Activated CD4-positive, alpha-beta T cell treated with anti-CD3 and anti-CD28 coated beads, Interleukin-2, Interleukin-6, amounts not matched to agents 100 ng/mL and 50 ng/mL, durations not matched to agents 16 hours and 8 hours (primary cell): Measurements from ENCODE around the gene ADK.
"Not testable (repeated sequence)": the region's sequence is repeated elsewhere in the genome, so short reads cannot be mapped to it uniquely, and the experiment has no call there.

Source experiments
- DNase-seq: peaks from one replicate; pipeline ENCODE4 v3.0.0-alpha.2; 2020

The ADK gene

DNA sequence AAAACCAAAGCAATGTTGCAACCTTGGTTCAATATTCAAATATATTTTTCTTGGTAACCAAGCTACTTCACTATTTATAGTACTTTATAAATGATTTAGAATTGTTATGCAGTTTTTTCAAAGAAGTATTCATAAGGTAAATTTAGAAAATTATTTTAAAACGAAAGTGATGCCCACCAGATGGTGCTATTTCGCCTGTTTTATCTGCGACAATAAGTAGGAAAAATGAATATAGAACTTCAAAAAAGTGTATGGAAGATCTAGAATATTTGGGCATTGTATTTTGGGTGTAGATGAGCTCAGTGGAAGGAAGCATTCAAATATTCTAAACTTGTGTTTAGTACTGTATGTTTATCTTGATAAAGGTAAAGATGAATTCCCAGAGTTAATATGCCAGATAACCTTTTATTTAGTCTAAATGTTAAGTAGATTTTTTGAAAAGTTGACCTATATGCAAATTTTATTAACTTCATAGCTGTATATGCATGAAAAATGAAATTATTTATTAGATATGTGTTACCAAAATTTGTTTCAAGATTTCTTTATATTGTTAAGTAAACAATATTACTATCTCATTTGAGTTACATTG lies 93.2 kb downstream of the ADK start:
- DNase-seq = no peak

DNA sequence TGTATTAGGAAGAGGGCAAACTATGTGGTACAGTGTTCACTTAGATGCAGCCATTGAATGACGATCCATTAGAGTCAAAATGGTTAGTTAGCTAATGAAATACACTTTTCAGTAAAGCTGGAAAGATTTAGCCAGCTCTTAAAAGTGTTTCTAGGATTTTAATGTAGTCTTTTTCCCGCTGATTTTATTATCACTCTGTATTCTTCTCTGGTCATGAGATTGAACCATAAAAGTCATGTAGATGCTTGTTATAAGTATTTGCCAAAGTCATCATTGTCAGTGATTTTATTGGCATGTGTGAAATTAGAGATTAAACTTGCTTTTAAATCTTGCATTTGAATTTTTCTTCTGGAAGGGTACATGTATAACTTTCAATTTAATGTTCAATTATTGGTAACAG lies 93.8 kb downstream of the ADK start:
- no peak for DNase-seq

GRCh38 chr10:74246495-74246894 lies 95.5 kb downstream of the ADK start:
- no peak for DNase-seq

GRCh38 chr10:74249865-74250264 lies 98.8 kb downstream of the ADK start:
- DNase-seq = no peak

DNA sequence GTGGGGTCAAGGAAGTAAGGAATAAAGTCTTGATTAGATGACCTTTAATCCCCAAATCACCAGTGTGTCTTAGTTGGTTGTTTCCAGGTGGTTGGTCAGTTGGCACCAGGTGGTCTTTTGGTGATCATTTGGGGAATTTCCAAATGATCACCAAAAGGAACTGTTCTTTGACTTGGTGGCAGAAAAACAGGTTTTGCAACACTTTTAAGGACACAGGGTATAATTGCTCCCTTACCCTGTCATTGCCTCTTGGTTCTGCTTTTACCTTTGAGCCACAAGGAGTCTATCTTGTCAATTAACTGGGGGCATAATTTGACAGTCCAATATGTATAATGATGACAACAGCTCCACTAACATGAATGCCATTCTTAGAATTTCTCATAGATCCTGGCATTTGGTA lies 104.2 kb downstream of the ADK start:
- DNase-seq = no peak

DNA sequence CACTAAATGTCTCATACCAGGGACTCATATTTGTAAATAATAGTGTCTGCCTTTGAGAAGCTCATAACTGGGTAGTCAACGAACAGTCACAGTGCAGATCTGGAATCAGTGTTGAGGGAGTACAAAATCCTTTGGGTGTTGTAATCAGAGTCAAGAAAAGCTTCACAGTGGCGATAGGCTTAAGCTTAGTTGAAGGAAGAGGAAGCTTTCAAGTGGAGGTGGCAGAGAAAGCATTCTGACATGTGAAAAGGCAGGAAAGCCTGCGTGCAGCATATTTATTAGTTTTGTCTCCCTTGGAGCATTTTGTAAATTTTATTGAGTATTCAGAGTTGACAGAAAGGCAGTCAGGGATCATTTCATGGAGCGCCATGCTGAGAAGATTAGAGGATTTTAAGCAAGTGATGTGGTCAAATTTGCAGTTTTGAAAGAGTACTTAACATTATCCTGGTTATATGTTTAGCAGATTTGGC lies 104.9 kb downstream of the ADK start:
- DNase-seq = no peak

GRCh38 chr10:74262856-74263255 lies 111.8 kb downstream of the ADK start:
- no peak for DNase-seq

GRCh38 chr10:74263996-74264395 lies 113.0 kb downstream of the ADK start:
- no peak for DNase-seq

GRCh38 chr10:74272288-74272687 lies 121.3 kb downstream of the ADK start:
- no peak for DNase-seq

DNA sequence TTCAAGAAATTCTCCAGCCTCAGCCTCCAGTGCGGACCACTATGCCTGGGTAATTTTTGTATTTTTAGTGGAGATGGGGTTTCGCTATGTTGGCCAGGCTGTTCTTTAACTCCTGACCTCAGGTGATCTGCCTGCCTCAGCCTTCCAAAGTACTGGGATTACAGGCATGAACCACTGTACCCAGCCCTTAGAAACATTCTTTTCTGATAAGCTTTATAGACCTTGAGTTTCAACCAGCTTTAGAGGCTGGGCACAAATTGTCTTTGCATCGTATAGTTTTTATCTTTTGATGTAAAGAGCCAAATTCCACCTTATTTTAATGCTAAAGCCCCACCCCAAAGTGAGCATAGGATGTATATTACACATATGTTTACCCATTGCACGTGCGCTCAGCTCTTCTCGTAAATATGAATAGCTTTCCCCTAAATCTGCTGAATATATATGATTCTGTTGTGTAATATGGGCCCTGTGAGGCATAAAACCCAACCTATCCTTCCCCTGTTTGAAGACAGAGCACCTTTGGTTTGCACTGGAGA lies 124.8 kb downstream of the ADK start:
- no peak for DNase-seq

DNA sequence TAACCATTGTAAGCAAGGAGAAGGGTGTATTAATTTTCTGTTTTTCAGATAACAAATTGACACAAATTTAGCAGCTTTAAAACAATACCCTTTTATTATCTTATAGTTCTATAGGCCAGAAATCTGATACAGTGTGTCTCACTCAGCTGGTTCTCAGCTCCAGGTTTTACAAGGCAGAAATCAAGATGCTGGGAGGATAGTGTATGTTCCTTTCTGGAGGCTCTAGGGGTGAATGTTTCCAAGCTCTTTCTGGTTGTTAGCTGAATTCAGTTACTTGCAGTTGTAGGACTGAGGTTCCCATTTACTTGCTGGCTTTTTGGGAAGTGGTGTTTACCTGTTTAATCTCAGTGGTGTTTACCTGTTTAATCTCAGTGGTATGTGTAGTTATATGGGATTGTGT lies 125.4 kb downstream of the ADK start:
- no peak for DNase-seq

GRCh38 chr10:74282151-74282847 lies 131.3 kb downstream of the ADK start:
- DNase-seq = no peak

DNA sequence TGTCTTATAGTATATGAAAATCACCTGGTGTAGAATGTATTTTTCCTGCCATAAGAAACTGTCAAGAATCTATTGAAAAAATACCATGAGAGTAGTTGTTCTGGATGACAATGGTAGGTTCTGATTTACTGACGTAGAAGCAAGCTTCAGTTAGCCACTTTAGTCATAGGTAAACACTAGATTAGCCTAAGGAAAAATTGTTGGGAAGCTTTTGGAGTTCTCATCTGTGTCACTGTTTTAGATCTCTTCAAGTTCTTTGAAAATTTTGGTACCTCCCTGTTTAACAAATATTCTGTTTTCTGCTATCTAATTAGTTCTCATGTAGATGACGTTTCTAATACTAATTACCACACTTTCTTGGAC lies 131.8 kb downstream of the ADK start:
- DNase-seq = no peak

DNA sequence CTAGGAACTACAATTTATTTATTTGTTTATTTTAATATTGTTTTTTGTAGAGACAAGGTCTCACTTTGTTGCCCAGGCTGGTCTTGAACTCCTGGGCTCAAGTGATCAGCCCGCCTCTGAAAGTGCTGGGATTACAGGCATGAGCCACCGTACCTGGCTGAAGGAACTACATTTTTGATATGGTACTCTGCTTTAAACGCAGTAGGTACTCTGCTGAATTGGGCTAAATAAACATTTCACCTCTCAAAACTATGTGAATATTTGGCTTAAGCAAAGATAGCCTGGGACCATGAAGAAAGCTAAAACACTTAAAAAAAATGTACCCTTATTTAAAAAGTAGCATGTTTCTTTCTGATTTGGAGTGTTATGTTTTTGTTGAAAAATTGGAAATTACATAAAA lies 138.2 kb downstream of the ADK start:
- DNase-seq = no peak

DNA sequence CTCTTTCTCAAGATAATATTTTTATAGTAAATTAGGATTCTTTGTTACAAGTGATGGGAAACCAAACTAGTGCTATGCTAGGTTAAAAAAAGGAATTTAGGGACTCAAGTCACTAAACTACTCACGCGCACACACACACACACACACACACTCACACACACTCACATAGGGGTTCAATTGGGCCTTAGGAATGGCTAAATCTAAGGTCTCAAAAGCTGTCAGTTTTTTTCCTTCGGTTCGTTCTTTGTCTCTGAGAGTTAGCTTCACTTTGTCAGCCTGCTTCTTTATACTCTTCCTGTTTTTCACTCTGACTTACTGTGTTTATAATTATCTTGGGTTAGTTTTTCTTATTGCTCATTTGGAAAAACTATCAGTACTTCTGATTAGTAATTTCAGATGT lies 138.9 kb downstream of the ADK start:
- DNase-seq = no peak

GRCh38 chr10:74290708-74291107 lies 139.7 kb downstream of the ADK start:
- no peak for DNase-seq

DNA sequence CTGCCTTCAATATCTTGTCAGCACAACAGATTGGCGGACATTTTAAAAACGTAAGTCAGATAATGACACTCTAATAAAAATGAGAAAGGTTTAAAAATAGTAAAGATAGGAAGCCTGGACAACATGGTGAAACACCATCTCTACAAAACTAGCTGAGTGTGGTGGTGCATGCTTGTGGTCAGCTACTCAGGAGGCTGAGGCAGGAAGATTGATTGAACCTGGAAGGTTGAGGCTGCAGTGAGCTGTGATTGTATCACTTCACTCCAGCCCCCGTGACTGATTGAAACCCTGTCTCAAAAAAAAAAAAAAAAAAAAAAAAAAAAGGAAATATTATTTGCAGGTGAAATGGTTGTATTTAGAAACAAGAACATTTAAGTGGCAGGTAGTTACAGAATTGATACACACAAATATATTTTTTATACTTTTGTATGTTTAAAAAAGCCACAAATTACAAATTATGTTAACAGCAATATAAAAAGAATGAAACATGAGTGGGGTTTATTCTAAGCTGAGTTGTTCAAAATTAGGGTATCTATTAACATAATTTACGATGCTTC lies 141.9 kb downstream of the ADK start:
- DNase-seq = no peak

- no peak for DNase-seq
Measured at GRCh38 chr10:74293686-74294371, 142.8 kb downstream of the ADK start.

- DNase-seq = no peak
Measured at GRCh38 chr10:74297389-74298080, 146.5 kb downstream of the ADK start.

- DNase-seq = not testable (repeated sequence)
Measured at GRCh38 chr10:74300074-74300621, 149.1 kb downstream of the ADK start.

DNA sequence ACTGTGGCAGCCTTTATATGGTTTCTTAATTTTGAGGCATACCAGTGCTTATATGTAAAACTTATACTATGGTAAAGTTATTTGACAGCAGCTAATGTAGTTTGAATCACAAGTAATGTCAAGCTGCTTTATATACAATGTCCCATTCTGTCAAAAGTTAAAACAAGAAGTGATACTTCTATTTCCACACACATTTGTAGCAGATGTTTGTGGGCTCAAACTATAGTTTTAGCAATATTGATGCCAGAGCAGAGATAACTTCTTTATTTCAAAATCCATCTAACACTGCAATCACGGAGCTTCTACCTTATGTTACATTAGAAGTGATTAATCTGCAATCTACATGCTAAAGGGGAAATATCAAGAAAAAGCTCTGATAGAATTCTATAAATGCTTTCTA lies 149.6 kb downstream of the ADK start:
- DNase-seq = no peak

GRCh38 chr10:74305730-74306129 lies 154.7 kb downstream of the ADK start:
- no peak for DNase-seq
